ENCODE data around the gene RCOR2. TPM values are rescaled to one million over a fixed set of nuclear protein-coding genes. Genes with fewer than 3 reads are reported as not detected.
A peak's percentile ranks its signal among the peaks of the same experiment; 100 is the strongest.

Gene RCOR2
- polyA plus RNA-seq, 1 donor (not counting 4 experiments of a cell fraction or from before 2014, with no cell fraction given): 0.46 TPM

DNA sequence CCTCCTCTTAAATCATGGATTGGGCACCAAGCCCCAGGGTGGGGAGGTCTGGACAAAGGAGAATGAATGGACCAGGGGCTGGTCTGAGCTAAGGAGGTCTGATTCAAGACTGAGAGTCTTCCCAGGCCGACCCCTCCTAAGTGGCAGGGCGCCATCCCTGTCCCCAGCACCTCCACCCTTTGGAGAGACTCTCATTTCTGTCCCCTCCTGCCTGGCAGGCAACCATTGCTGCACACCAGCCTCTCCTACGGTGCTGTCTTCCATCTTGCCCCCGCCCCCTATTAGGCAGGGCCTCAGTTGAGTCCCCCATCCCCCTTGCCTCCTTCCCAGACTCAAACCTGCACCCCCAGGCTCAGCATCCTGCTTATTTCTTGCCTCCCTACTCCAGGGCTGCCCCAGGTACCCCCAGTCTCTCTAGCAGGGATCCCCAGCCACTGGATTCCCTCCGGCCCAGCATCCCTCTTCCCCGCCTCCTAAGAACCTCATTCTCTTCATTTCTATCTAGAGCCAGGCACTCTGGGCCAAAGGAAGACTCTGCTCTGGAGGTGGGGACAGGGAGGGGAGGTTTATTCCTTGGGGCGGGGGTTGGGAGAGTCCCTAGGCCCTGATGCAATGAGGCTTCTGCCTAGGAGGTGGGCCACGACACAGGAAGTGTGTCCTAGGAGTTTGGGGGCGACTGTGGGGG lies 1.7 kb upstream of the RCOR2 start:
- no peaks in the 10 kb centered on the region for H3K9me3 ChIP-seq (ENCODE audit: control insufficient read depth, low read depth, low read length)
- no peaks in the 10 kb centered on the region for H3K9me1 ChIP-seq (ENCODE audit: control insufficient read depth, extremely low read depth, insufficient read depth, low read length)
- H3K36me3 ChIP-seq (ENCODE audit: control insufficient read depth in 2 of 2, extremely low read depth in 1 of 2, insufficient read depth in 2 of 2, low read length in 2 of 2): no peaks in the 10 kb centered on the region
- FAIRE-seq (no peak), DNase-seq (ENCODE audit: low read depth, low spot score) (no peak)
- no peaks in the 10 kb centered on the region for H4K20me1 ChIP-seq (ENCODE audit: control insufficient read depth, extremely low read depth, insufficient read depth, low read length)
- H3K27me3 ChIP-seq (ENCODE audit: control insufficient read depth, extremely low read depth, insufficient read depth, low read length): peaks cover 9% of the 10 kb centered on the region
- H3K79me2 ChIP-seq (ENCODE audit: control insufficient read depth, insufficient read depth, low read length): no peaks in the 10 kb centered on the region
- dilution Hi-C loops (cut with MboI; ENCODE audit: extremely low pct_ligation_motif_present, low sequenced_read_pairs): no loop called here
- no peak overlapping the region for H3K27ac ChIP-seq (ENCODE audit: control insufficient read depth, insufficient read depth, low read length)
- TF ChIP-seq CTCF (optimal IDR thresholded peaks at IDR 0.05 in 1 of 3, IDR thresholded peaks at IDR 0.05 in 1 of 3, conservative IDR thresholded peaks at IDR 0.05 in 1 of 3; ENCODE audit: extremely low read depth in 1 of 3, insufficient read depth in 2 of 3, low read length in 3 of 3) (no peak), EZH2 (IDR thresholded peaks at IDR 0.05; ENCODE audit: low read length) (no peak)
- peaks cover 9% of the 10 kb centered on the region for H3K4me1 ChIP-seq (ENCODE audit: control insufficient read depth, extremely low read depth, insufficient read depth, low read length)
- H3K4me3 ChIP-seq (ENCODE audit: control insufficient read depth in 2 of 3, extremely low read depth in 1 of 3, insufficient read depth in 2 of 3, low read depth in 1 of 3, low read length in 3 of 3): no peak overlapping the region
- H2AFZ ChIP-seq (ENCODE audit: control insufficient read depth, low read length): peak overlapping the region; percentile 6
- H3K9ac ChIP-seq (ENCODE audit: control insufficient read depth, extremely low read depth, insufficient read depth, low read length): peak overlapping the region; percentile 37
- H3K4me2 ChIP-seq (ENCODE audit: control insufficient read depth, extremely low read depth, insufficient read depth, low read depth, low read length): peak overlapping the region; percentile 91

GRCh38 chr11:63917692-63918506 lies 935 bp upstream of the RCOR2 start:
- dilution Hi-C loops (cut with MboI; ENCODE audit: extremely low pct_ligation_motif_present, low sequenced_read_pairs): no loop called here
- no peak overlapping the region for H3K9ac ChIP-seq (ENCODE audit: control insufficient read depth, extremely low read depth, insufficient read depth, low read length)

More at GRCh38 chr11:63917692-63918506, 935 bp upstream of the RCOR2 start:
- peak overlapping the region; percentile 91 for H3K4me2 ChIP-seq (ENCODE audit: control insufficient read depth, extremely low read depth, insufficient read depth, low read depth, low read length)
- H4K20me1 ChIP-seq (ENCODE audit: control insufficient read depth, extremely low read depth, insufficient read depth, low read length): no peaks in the 10 kb centered on the region
- peaks cover 9% of the 10 kb centered on the region for H3K4me1 ChIP-seq (ENCODE audit: control insufficient read depth, extremely low read depth, insufficient read depth, low read length)
- FAIRE-seq: no peak
- DNase-seq (ENCODE audit: low read depth, low spot score): no peak
- TF ChIP-seq CTCF (optimal IDR thresholded peaks at IDR 0.05 in 1 of 3, IDR thresholded peaks at IDR 0.05 in 1 of 3, conservative IDR thresholded peaks at IDR 0.05 in 1 of 3; ENCODE audit: extremely low read depth in 1 of 3, insufficient read depth in 2 of 3, low read length in 3 of 3): no peak
- no peak for TF ChIP-seq EZH2 (IDR thresholded peaks at IDR 0.05; ENCODE audit: low read length)
- peak overlapping the region; percentile 74 for H2AFZ ChIP-seq (ENCODE audit: control insufficient read depth, low read length)
- H3K27me3 ChIP-seq (ENCODE audit: control insufficient read depth, extremely low read depth, insufficient read depth, low read length): peaks cover 9% of the 10 kb centered on the region
- H3K9me3 ChIP-seq (ENCODE audit: control insufficient read depth, low read depth, low read length): no peaks in the 10 kb centered on the region
- H3K79me2 ChIP-seq (ENCODE audit: control insufficient read depth, insufficient read depth, low read length): no peaks in the 10 kb centered on the region
- no peaks in the 10 kb centered on the region for H3K9me1 ChIP-seq (ENCODE audit: control insufficient read depth, extremely low read depth, insufficient read depth, low read length)
- no peaks in the 10 kb centered on the region for H3K36me3 ChIP-seq (ENCODE audit: control insufficient read depth in 2 of 2, extremely low read depth in 1 of 2, insufficient read depth in 2 of 2, low read length in 2 of 2)
- H3K27ac ChIP-seq (ENCODE audit: control insufficient read depth, insufficient read depth, low read length): no peak overlapping the region
- peak overlapping the region; percentile 23 to 61 (median 57) for H3K4me3 ChIP-seq (ENCODE audit: control insufficient read depth in 2 of 3, extremely low read depth in 1 of 3, insufficient read depth in 2 of 3, low read depth in 1 of 3, low read length in 3 of 3)

All from keratinocyte (primary cell).